GM18499 (cell line): ENCODE results near the gene TTLL5.
"Not testable (repeated sequence)": the region's sequence is repeated elsewhere in the genome, so short reads cannot be mapped to it uniquely, and the experiment has no call there.

ENCODE experiments used
- ATAC-seq: cut with Tn5 transposase; IDR thresholded peaks from one replicate; pipeline ENCODE4 v1.9.1; 2021; ENCODE audit warnings: moderate number of reproducible peaks; ENCODE audit not compliant: insufficient read depth, unreplicated experiment

TTLL5 gene

DNA sequence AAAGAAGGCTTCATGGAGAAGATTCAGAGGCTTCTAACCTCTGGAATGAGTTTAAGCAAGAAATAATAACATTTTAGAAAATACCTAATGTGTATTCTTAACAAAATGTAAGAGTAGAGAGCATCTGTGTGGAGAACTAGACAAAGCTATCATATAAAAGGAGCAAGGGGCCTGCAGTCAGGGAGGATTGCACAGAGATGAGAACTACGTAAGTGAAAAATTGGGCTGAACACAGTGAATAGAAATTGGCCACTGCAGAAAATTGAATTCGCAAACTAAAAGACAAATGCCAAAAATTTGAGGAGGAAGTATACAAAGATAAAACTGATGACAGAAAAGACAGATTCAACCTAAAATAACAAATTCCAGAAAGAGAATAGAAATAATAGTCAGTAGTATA is 227.9 kb downstream of the TTLL5 start:
- ATAC-seq, result no peak

DNA sequence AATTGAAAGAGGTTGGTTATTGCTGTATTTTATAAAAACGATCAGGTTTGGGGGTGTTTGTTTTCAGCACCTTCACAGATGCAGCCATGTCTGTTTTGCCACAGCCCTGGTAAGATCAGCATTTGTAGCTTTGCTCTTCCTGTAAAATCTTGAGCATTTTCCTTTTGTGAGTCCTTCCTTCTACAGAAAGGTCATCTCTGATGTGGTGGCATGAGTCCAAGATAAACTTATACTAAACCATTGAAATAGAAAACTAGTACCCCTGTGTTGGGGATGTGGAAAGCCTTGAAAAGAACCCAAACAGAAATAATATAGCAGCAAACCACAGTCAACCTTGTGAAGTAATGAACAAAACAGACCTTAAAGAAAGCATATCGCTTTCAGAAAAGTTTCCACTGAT is 235.3 kb downstream of the TTLL5 start:
- ATAC-seq, result no peak

DNA sequence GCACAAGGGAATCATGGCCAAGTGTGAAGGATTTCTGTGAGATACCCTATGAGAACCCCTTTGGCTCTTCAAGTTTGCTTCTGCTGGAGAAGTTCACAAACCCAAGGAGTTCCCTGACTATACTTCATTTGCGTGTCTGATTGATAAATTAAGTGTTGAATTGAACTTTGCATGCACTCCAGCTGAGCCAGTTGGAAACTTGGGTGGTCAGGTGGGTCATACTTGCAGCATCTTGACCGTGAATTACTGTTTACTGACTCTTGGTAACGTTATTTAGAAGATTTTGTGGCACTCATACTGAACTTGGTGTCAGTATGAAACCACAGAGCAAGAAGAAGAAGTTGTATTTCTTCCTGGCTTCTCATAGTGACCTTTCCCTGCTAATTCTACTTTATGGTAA is 243.3 kb downstream of the TTLL5 start:
- ATAC-seq, result no peak

DNA sequence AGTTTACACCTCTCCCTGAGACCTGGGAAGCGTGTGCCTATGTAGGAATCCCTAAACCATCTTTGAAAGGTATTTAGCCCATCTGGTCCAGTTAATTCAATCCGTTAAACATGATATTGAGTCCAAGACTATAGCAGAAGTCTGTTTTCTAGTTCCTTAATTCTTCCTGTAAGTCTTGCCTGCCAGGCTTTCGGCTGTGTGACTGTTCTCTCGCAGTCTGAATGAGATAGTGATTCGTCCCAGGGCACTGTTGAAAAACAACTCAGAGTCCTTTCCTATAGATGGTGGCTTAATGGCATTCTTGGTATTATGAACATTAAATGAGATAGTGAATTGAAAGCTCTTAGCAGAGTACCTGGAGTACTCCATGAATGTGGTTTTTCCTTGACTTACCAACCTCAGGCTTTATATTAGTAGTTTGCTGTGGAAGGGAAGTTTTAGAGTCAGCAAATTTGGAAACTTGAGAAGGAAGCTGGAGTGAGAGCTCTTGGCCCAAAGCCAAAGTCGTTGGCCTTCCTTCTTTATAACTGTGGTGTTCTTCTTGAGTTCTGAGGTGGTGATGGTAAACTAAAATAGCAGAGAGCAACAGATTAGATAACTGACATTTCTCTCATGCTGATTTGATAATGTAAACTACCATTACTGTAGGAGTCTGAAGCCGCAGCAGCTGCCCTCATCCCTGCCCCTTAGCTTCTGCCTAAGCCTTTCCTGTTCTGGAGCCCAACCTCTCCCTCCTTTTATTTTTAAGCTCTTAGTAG is 244.3 kb downstream of the TTLL5 start:
- ATAC-seq, result no peak

DNA sequence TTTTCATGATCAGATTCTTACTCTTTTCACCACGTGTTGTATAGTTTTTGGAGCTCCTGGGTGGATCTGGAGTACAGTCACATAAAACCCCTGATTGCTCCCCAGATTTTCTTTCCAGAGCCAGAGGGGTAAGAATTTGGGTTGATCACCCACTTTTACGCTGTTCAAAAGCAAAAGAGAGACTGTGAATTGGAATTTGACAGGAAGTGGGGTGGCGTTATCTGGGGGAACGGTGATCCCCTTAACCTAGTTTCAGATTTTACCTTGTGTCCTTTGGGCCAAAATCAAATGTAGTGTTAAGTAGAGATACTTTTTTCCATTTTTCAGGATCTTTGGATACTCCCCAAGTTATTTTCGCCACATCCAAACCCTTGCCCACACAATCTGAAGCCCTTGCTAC is 245.2 kb downstream of the TTLL5 start:
- ATAC-seq, result no peak

DNA sequence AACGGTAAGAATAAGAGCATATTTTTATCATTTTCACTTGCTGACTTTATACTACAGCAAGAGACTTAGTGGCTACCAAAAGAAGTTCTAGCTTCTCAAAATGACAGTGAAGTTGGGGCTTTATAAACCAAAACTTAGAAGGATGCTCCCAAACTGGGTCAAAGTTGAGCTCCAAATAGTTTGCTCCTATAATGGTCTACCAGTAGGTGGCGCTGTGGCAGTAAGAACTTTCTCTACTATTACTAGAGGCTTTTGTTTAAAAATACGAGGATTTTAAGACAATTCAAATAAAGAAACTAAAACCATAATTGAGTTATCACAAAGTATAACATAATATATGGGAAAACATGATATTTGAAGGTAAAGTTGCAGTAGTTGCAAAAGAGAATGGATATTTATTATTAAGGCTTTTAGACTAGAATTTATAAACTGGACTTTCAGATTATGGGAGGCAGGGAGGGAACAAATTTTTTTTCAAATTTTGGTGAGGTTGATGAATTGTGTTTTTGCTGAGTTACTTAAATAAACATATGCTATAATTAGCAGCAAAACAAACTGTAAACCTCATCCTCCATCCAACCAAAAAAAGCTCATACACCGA is 245.7 kb downstream of the TTLL5 start:
- ATAC-seq, result no peak

DNA sequence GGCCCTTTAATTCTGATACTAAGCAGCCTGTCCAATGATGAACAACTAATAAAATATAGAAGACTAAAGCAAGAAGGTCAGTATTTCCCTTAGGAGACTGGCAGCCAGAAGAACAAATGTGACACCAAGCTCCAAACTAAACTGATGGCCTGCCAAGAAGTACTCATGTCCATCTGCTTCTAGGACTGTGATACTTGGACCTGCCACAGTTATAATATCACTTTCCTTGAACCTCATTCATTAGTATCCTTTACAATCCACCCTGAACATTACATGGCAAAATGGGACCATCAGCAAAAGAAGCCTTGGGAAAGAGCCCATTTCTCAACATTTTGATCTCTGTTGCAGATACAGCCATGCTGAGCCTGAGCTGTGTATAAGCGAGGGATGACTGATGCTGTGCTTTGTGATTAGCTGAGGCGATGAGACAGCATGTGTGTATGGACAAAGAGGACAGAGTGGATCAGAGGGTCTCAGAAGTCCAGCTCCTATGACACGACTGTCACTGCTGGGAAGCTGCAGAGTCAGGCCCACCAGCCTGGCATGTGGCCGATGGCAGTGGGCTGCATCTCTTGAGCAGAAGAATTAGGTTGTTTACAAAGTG is 246.8 kb downstream of the TTLL5 start:
- no peak for ATAC-seq

DNA sequence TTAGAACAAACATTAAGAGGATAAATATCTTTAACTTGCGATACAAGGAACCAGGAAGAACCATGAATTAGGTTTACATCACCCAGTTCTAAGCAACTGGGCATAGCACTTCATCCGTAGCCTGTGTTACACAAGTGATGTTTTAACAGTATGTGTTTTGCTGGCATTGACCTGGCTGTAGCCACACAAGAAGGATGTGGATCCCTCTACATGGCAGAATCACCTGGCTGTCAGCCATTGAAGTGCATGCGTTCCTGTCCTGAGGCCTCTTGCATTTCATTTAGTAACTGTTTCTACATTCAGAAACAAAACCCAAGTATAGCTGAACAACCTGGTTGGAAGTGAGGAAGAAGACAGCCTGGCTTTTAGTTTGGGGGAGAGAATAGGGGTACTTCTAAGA is 248.6 kb downstream of the TTLL5 start:
- no peak for ATAC-seq

DNA sequence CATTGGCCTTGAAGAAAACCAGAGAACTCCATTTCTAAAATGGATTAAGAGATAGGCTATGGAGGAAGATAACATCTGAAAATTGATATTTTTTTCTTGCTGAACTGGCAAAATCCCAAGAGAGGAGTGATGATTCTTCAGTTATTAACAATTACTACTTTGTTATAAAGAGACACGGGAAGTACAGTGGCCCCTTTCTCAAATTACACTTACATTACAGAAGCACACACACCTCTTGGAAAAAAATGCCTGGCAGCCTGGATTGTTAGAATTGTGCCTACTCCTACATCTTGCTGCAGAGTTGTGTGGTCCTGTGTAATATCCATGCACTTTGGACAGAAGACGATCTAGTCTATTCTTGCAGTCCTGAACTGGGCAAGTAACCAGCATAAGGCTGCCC is 249.0 kb downstream of the TTLL5 start:
- ATAC-seq, result no peak

DNA sequence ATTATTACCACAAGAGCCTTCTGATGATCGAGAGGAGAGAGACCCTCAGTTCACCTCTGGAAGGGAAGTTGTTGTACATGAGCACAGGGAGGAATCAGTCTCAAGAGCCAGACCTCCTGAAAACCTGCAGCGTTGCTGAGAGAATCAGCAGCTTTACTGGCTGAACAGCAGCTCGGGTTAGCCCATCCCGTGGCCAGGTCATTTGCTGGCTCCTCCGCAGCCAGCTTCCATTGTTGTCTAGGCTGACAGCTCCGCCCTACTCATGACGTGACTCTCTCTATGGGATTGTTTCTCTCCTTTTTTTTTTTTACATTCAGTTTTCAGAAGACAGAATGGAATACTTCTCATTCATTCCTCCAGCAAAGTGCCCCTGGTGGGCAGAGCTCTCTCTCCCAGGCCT is 250.8 kb downstream of the TTLL5 start:
- ATAC-seq, result no peak

DNA sequence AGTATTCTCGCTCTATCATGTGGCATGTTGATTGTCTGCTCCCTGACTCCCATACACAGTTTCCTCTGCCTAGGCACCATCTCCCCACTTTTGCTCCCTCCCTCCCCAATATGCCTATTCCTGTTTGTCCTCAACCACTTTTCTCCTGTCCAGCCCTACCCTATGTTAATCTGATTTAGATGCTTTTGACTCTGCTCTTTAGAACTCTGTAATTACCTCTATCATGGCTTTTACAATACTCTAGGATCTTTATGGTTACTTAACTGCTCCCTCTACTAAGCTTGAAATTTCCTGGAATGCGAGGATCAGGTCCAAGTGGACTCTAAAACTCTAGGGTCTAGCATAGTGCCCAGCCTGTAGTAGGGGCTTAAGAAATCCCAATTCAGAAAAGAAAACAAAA is 252.1 kb downstream of the TTLL5 start:
- no peak for ATAC-seq

DNA sequence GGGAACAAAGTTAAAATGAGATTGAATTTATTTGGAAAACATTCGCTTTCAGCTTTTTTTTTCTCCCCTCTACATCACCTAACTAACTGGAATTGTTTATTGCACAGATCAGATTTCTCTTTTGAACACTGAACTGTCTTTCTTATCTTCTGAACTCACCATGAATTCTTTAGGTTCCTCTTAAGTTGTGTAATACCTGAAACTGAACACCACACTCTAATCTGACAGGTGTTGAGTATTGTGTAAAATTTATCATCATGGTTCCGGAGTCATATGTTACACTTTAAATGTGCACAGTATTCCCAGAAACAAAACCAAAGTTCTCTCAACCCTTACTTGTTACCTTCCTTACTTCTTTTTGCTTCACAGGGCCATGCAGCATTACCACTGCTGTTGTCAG is 254.0 kb downstream of the TTLL5 start:
- ATAC-seq, result no peak

DNA sequence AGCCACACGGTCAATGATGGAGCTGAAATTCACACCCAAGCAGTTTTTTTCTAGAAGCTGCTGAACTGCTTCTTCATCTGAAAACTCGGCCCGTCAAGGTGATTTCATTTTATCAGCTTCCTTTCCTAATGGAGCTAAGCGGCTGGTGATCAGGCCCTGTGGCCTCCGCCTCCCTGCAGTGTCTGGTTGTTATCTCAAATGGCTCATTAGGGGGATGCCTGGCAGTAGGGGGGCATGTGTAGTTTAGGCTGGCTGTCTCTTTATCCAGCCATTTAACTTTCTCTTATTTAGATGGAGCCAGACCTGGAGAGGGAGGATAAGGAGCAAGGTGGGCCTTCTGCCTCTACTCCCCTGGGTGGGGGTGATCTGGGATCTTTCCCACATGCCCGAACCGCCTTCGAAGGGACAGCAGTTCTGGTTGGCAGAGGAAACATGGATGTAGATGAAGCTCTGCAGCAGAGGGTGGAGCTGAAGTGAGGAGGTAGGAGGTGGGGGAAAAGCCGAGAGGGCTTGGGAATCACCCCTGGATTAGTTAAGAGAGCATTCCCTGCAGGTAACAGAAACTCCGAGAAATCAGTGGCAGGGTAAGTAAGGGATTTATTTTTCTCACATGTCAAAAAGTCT is 256.4 kb downstream of the TTLL5 start:
- ATAC-seq, result no peak

DNA sequence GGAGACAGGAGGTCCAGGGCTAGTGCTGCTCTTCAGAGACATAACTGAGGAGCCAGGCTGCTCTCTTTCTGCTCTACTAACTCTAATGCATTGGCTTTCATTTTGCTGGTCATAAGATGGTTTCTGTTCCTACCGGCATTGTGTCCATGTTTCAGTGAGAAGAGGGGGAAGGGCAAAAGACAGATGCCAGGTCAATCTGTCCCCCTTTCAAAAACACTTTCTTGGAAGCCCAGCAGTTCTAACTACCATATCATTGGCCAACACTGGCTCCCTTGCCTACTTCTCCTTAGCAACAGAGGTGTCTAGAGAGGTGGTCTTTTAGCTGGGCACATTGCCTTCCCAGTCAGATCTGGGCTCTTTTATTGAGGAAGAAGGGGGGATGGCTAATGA is 256.9 kb downstream of the TTLL5 start:
- no peak for ATAC-seq

DNA sequence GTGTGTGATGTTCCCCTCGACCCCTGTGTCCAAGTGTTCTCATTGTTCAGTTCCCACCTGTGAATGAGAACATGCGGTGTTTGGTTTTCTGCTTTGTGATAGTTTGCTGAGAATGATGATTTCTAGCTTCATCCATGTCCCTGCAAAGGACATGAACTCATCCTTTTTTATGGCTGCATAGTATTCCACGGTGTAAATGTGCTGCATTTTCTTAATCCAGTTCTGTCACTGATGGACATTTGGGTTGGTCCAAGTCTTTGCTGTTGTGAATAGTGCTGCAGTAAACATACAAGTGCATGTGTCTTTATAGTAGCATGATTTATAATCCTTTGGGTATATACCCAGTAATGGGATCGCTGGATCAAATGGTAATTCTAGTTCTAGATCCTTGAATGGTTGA is 259.4 kb downstream of the TTLL5 start:
- not testable (repeated sequence) for ATAC-seq

DNA sequence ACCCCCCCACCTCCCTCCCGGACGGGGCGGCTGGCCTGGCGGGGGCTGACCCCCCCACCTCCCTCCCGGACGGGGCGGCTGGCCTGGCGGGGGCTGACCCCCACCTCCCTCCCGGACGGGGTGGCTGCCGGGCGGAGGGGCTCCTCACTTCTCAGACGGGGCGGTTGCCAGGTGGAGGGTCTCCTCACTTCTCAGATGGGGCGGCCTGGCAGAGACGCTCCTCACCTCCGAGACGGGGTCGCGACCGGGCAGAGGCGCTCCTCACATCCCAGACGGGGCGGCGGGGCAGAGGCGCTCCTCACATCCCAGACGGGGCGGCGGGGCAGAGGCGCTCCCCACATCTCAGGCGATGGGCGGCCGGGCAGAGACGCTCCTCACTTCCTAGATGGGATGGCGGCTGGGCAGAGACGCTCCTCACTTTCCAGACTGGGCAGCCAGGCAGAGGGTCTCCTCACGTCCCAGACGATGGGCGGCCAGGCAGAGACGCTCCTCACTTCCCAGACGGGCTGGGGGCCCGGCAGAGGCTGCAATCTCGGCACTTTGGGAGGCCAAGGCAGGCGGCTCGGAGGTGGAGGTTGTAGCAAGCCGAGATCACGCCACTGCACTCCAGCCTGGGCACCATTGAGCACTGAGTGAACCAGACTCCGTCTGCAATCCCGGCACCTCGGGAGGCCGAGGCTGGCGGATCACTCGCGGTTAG is 264.2 kb downstream of the TTLL5 start:
- ATAC-seq, result not testable (repeated sequence)

DNA sequence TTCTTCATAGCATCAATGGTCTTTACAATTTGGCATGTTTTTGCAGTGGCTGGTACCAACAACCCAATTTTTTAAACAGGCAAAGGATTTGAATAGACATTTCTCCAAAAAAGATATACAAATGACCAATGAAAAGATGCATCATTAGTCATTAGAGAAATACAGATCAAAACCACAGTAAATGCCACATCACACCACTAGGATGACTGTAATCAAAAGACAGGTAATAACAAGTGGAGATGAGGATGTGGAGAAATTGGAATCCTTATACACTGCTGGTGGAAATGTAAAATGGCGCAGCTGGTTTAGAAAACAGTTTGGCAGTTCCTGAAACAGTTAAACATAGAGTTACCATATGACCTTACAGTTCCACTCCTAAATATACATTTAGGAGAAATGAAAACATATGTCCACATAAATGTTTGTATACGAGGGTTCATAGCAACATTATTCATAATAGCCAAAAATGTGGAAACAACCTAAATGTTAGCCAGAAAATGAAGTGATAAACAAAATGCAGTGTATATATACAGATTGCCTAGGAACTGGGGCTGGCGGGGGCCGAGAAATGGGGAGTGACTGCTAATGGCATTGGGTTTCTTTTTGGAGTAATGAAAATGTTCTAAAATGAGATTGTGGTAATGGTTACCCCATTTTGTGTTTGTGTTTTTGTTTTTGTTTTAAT is 265.5 kb downstream of the TTLL5 start:
- no peak for ATAC-seq

DNA sequence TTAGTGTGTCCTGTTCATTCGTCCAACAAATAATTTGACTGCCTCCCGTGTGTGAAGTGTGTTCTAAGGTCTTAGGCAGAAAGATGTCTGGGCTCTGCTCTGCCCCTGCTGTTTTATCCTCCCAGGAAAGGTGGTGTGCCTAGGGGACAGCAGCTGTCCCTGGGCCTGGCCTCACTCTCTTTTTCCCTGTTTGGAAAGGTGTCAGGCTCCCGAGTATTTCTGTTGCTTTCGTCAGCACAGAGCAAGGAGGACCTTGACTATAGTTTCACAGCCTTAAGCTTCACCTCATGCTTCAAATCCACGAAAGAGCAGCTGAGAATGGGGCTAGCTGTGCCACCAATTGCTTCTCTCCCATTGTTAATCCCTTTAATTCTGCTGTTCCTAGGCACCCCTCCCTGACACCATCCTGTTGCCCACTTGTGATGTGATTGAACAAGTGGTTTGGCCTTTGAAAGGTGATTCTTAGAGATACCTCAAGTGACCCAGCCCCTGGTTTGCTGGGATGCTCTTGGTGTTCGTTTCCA is 266.6 kb downstream of the TTLL5 start:
- ATAC-seq, result no peak

DNA sequence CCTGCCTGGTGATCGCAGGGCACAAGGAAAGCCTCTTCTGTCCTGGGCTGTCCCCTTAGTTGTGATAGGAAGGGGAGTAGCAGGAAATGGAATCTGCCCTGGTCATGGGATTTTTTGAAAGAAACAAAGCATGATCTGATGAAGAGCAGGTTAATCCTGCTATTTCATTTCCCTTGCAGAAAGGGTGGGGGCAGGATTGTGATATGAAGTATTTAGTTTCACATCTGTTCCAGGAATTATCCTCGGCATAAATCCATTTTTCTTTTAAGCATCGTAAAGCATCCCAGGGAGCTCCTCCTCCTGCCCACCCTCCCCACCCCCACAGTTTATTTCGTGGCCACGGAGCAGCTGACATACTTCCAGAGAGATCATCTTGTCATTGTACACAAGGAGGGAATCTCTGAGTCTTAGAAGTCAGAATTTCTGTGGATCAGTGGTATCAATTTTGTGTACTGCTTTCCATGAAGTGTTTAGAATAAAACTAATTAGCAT is 267.7 kb downstream of the TTLL5 start:
- no peak for ATAC-seq
